NAMALWA (cell line): ENCODE results near the gene ACMSD.
"Not testable (repeated sequence)": the region's sequence is repeated elsewhere in the genome, so short reads cannot be mapped to it uniquely, and the experiment has no call there.

Experiments
- DNase-seq: peaks from one replicate; pipeline ENCODE4 v3.0.0-alpha.2; 2015; ENCODE audit warnings: low spot score

The ACMSD gene

GRCh38 chr2:134907441-134908116 is 69.2 kb downstream of the ACMSD start:
- not testable (repeated sequence) for DNase-seq

- DNase-seq, result no peak
Measured at GRCh38 chr2:134910763-134911399, 72.5 kb downstream of the ACMSD start.

- DNase-seq, result no peak
Measured at GRCh38 chr2:134911400-134911785, 73.0 kb downstream of the ACMSD start.

GRCh38 chr2:134912361-134912760 is 73.9 kb downstream of the ACMSD start:
- no peak for DNase-seq

GRCh38 chr2:134917360-134917865 is 79.0 kb downstream of the ACMSD start:
- DNase-seq, result peak; percentile 30

- peak; percentile 95 for DNase-seq
Measured at GRCh38 chr2:134917888-134918525, 79.6 kb downstream of the ACMSD start.

GRCh38 chr2:134918526-134919340 is 80.3 kb downstream of the ACMSD start, which contains the start of gene CCNT2:
TSS of gene CCNT2 (plus strand) at chr2:134918822. CDS start at chr2:134918855, 33 bp downstream.
- peak; percentile 99 for DNase-seq

- peak; percentile 63 for DNase-seq
Measured at GRCh38 chr2:134919341-134920210, 81.2 kb downstream of the ACMSD start.

- DNase-seq, result no peak
Measured at GRCh38 chr2:134924912-134925311, 86.5 kb downstream of the ACMSD start.

- no peak for DNase-seq
Measured at GRCh38 chr2:134926231-134926931, 88.0 kb downstream of the ACMSD start.

- DNase-seq, result no peak
Measured at GRCh38 chr2:134927195-134927594, 88.8 kb downstream of the ACMSD start.

- no peak for DNase-seq
Measured at GRCh38 chr2:134932864-134933526, 94.6 kb downstream of the ACMSD start.

- DNase-seq, result no peak
Measured at GRCh38 chr2:134933732-134934131, 95.3 kb downstream of the ACMSD start.

GRCh38 chr2:134934150-134934549 is 95.7 kb downstream of the ACMSD start:
- no peak for DNase-seq

GRCh38 chr2:134934641-134935040 is 96.2 kb downstream of the ACMSD start:
- no peak for DNase-seq

GRCh38 chr2:134936691-134937090 is 98.3 kb downstream of the ACMSD start:
- DNase-seq, result no peak

GRCh38 chr2:134943540-134943939 is 105.1 kb downstream of the ACMSD start:
- DNase-seq, result peak; percentile 46

- DNase-seq, result no peak
Measured at GRCh38 chr2:134944975-134945374, 106.6 kb downstream of the ACMSD start.

GRCh38 chr2:134946073-134946472 is 107.7 kb downstream of the ACMSD start:
- DNase-seq, result no peak
